D721Med (cell line): ENCODE results near the gene WWTR1.

Experiments
- DNase-seq: peaks from one replicate; pipeline ENCODE4 v3.0.0; 2011; ENCODE audit warnings: low spot score; ENCODE audit not compliant: insufficient read length
- FAIRE-seq: peaks from 2 replicates; lab custom pipeline; 2011; peaks lifted over from hg19 to GRCh38; lab: Jason Lieb, UNC
- TF ChIP-seq, protein P1 (sequence below): IDR thresholded peaks from 2 replicates; pipeline ENCODE4 v1.5.1; 2012; ENCODE audit warnings: mild to moderate bottlenecking, control low read depth; ENCODE audit not compliant: insufficient read depth; ENCODE audit errors: missing control alignments

WWTR1 gene

DNA sequence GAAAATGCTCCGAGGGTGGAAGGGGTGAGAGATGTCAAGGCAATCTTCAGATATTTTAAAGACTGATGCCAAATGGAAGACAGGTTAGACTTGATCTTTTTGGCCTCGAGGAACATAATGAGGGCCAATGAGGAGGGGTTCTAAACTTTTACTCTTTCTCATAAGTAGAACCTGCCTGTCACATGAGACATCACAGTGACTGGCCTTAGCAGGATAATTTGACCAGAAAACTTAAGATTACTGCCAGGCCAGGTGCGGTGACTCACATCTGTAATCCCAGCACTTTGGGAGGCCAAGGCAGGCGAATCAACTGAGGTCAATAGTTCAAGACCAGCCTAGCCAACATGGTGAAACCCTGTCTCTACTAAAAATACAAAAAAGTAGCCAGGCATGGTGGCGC lies 171.1 kb downstream of the WWTR1 start:
- FAIRE-seq (no peak), DNase-seq (no peak)
- TF ChIP-seq, protein P1, sequence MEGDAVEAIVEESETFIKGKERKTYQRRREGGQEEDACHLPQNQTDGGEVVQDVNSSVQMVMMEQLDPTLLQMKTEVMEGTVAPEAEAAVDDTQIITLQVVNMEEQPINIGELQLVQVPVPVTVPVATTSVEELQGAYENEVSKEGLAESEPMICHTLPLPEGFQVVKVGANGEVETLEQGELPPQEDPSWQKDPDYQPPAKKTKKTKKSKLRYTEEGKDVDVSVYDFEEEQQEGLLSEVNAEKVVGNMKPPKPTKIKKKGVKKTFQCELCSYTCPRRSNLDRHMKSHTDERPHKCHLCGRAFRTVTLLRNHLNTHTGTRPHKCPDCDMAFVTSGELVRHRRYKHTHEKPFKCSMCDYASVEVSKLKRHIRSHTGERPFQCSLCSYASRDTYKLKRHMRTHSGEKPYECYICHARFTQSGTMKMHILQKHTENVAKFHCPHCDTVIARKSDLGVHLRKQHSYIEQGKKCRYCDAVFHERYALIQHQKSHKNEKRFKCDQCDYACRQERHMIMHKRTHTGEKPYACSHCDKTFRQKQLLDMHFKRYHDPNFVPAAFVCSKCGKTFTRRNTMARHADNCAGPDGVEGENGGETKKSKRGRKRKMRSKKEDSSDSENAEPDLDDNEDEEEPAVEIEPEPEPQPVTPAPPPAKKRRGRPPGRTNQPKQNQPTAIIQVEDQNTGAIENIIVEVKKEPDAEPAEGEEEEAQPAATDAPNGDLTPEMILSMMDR: no peak

DNA sequence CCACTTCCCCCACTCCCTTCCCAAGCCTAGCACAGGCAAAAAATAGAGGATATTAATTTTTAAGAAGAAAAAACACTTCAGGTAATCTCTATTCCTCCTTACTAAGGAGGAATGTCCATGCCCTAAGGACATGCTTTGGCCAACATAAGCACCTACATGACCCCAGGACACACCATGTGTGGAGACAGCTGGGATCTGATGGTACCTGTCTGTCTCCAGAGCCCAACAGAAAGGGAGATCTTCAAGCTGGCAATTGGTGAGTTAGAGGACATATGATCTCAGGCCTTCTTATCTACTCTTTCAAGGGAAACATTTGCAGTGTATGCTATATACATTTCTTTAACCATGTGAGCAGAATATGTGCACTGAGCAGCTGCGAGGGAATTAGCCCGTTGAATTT lies 176.3 kb downstream of the WWTR1 start:
- TF ChIP-seq, protein P1: no peak
- no peak for DNase-seq
- FAIRE-seq: no peak

GRCh38 chr3:149481056-149481455 lies 176.8 kb downstream of the WWTR1 start:
- DNase-seq (no peak), FAIRE-seq (no peak)
- TF ChIP-seq, protein P1: no peak

- TF ChIP-seq, protein P1: peak; percentile 82
- DNase-seq: peak; percentile 31
- no peak for FAIRE-seq
Observed at GRCh38 chr3:149480326-149481017, 177.4 kb downstream of the WWTR1 start.

GRCh38 chr3:149479621-149480325 lies 178.1 kb downstream of the WWTR1 start:
- no peak for FAIRE-seq
- no peak for DNase-seq

DNA sequence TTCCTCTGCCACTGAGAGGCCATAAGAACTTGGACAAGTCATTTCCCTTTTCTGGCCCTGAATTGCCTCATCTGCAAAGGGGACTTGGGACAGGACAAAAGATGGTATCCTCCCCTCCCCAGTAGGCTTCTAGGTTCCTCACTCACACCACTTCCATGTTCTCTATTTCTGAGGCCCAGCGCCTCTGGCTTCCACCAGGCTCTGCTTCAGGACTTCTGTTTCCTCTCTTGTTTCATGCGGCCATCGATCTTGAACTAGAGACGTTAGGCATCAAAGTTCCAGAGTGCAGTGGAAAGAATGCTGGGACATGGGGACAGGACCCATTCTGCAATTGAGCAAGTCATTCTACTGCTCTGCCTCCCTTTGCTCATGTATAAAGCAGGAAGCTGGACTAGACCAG lies 181.6 kb downstream of the WWTR1 start:
- FAIRE-seq (no peak), DNase-seq (no peak)
- TF ChIP-seq, protein P1: no peak

More at GRCh38 chr3:149479621-149480325, 178.1 kb downstream of the WWTR1 start:
- TF ChIP-seq, protein P1: no peak
